ENCODE measurements around the gene MARCHF10. TPM values are rescaled to one million over a fixed set of nuclear protein-coding genes. Genes with fewer than 3 reads are reported as not detected.

The MARCHF10 gene
- polyA plus RNA-seq, 1 donor from 2014 or later, result 0.27 TPM

DNA sequence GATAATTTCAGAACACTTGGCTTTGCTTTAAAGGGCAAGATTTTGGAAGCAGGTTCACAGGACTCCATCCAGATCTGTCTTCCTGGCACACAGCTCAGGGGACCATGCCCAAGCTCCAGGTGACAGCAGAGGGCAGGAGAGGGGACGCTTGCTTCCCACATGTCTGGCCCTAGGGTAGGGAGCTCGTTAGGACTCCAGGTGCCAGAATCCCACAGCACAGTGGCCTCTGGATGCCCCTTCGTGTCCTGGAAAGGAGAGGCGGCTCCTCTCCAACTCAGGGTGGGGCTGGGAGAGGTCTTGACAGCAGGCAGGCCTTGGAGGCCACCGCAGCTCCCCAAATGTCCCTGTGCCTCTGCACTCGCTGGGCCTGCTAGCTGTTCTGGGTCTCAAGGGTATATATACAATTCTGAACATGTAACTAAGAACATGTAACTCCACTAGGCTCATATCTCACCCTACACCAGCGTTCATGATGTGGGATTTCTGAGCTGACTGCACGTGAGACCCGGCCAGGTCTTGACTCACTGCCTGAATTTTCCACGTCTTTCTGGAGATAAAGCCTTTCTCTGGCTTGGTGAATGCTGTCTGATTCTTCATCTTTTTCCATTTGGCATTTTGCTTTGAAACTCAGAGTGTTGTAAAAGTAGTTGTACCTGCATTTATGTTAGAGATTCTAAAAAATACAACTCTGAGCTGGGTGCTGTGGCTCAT is 52.8 kb downstream of the MARCHF10 start:
- Histone ChIP-seq H3K36me3 (ENCODE audit: insufficient read depth, low read length) (no peaks in the 10 kb centered on the region), H3K27ac (ENCODE audit: low read length) (no peak overlapping the region), H4K20me1 (ENCODE audit: insufficient read depth) (no peaks in the 10 kb centered on the region), H3K27me3 (ENCODE audit: insufficient read depth, low read depth, low read length) (no peaks in the 10 kb centered on the region), H2AFZ (ENCODE audit: low read depth, low read length) (no peak overlapping the region), H3F3A (ENCODE audit: insufficient read depth, low read length, poor library complexity, severe bottlenecking) (no peaks in the 10 kb centered on the region), H3K9ac (ENCODE audit: low read length) (no peak overlapping the region), H3K9me3 (ENCODE audit: low read length) (no peaks in the 10 kb centered on the region), H3K79me2 (replicated peaks; ENCODE audit: insufficient read depth, low read length) (no peaks in the 10 kb centered on the region), H3K4me2 (ENCODE audit: low read length) (no peak overlapping the region), H3K4me3 (ENCODE audit: low read length) (no peak overlapping the region), H3K9me2 (ENCODE audit: insufficient read depth, low read length) (no peaks in the 10 kb centered on the region)
- TF ChIP-seq, protein P1, sequence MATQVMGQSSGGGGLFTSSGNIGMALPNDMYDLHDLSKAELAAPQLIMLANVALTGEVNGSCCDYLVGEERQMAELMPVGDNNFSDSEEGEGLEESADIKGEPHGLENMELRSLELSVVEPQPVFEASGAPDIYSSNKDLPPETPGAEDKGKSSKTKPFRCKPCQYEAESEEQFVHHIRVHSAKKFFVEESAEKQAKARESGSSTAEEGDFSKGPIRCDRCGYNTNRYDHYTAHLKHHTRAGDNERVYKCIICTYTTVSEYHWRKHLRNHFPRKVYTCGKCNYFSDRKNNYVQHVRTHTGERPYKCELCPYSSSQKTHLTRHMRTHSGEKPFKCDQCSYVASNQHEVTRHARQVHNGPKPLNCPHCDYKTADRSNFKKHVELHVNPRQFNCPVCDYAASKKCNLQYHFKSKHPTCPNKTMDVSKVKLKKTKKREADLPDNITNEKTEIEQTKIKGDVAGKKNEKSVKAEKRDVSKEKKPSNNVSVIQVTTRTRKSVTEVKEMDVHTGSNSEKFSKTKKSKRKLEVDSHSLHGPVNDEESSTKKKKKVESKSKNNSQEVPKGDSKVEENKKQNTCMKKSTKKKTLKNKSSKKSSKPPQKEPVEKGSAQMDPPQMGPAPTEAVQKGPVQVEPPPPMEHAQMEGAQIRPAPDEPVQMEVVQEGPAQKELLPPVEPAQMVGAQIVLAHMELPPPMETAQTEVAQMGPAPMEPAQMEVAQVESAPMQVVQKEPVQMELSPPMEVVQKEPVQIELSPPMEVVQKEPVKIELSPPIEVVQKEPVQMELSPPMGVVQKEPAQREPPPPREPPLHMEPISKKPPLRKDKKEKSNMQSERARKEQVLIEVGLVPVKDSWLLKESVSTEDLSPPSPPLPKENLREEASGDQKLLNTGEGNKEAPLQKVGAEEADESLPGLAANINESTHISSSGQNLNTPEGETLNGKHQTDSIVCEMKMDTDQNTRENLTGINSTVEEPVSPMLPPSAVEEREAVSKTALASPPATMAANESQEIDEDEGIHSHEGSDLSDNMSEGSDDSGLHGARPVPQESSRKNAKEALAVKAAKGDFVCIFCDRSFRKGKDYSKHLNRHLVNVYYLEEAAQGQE (IDR thresholded peaks at IDR 0.05; ENCODE audit: borderline replicate concordance), result no peak
- TF ChIP-seq, protein P2, sequence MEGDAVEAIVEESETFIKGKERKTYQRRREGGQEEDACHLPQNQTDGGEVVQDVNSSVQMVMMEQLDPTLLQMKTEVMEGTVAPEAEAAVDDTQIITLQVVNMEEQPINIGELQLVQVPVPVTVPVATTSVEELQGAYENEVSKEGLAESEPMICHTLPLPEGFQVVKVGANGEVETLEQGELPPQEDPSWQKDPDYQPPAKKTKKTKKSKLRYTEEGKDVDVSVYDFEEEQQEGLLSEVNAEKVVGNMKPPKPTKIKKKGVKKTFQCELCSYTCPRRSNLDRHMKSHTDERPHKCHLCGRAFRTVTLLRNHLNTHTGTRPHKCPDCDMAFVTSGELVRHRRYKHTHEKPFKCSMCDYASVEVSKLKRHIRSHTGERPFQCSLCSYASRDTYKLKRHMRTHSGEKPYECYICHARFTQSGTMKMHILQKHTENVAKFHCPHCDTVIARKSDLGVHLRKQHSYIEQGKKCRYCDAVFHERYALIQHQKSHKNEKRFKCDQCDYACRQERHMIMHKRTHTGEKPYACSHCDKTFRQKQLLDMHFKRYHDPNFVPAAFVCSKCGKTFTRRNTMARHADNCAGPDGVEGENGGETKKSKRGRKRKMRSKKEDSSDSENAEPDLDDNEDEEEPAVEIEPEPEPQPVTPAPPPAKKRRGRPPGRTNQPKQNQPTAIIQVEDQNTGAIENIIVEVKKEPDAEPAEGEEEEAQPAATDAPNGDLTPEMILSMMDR (IDR thresholded peaks at IDR 0.05; ENCODE audit: poor library complexity, severe bottlenecking), result no peak

- H3K27me3 ChIP-seq (ENCODE audit: insufficient read depth, low read depth, low read length), result no peaks in the 10 kb centered on the region
- no peak overlapping the region for H3K4me2 ChIP-seq (ENCODE audit: low read length)
- H3K4me3 ChIP-seq (ENCODE audit: low read length), result no peak overlapping the region
- H3K27ac ChIP-seq (ENCODE audit: low read length), result no peak overlapping the region
- no peaks in the 10 kb centered on the region for H3K79me2 ChIP-seq (replicated peaks; ENCODE audit: insufficient read depth, low read length)
- TF ChIP-seq RAD21 (conservative IDR thresholded peaks at IDR 0.05), result no peak
- no peak for TF ChIP-seq SMC3 (conservative IDR thresholded peaks at IDR 0.05; ENCODE audit: poor library complexity)
- TF ChIP-seq, protein P1 (IDR thresholded peaks at IDR 0.05; ENCODE audit: borderline replicate concordance), result no peak
- TF ChIP-seq MXI1 (conservative IDR thresholded peaks at IDR 0.05; ENCODE audit: poor library complexity, severe bottlenecking), result no peak
- H3F3A ChIP-seq (ENCODE audit: insufficient read depth, low read length, poor library complexity, severe bottlenecking), result no peaks in the 10 kb centered on the region
- no peak overlapping the region for H3K9ac ChIP-seq (ENCODE audit: low read length)
- H4K20me1 ChIP-seq (ENCODE audit: insufficient read depth), result no peaks in the 10 kb centered on the region
- no peaks in the 10 kb centered on the region for H3K36me3 ChIP-seq (ENCODE audit: insufficient read depth, low read length)
- H3K9me3 ChIP-seq (ENCODE audit: low read length), result no peaks in the 10 kb centered on the region
- H2AFZ ChIP-seq (ENCODE audit: low read depth, low read length), result no peak overlapping the region
- H3K9me2 ChIP-seq (ENCODE audit: insufficient read depth, low read length), result no peaks in the 10 kb centered on the region
Observed at GRCh38 chr17:62754631-62755030, 53.5 kb downstream of the MARCHF10 start.

All from neural cell (in vitro differentiated cells).